Measurements from ENCODE around the gene NRG3.

- TF ChIP-seq FOS (IDR thresholded peaks at IDR 0.05; ENCODE audit: low read depth, low read length) (no peak), MAFK (IDR thresholded peaks at IDR 0.05; ENCODE audit: low read depth, low read length) (peak; percentile 74), CTCF (conservative IDR thresholded peaks at IDR 0.05; ENCODE audit: low read depth, low read length) (no peak), POLR2A (IDR thresholded peaks at IDR 0.05; ENCODE audit: low read depth, low read length) (no peak), CEBPB (IDR thresholded peaks at IDR 0.05; ENCODE audit: low read depth, low read length) (no peak), RFX5 (IDR thresholded peaks at IDR 0.05; ENCODE audit: low read depth, low read length) (no peak), SMC3 (IDR thresholded peaks at IDR 0.05; ENCODE audit: low read depth, low read length) (no peak), RCOR1 (IDR thresholded peaks at IDR 0.05; ENCODE audit: insufficient replicate concordance, low read length) (no peak), RAD21 (IDR thresholded peaks at IDR 0.05; ENCODE audit: low read length) (no peak), MXI1 (IDR thresholded peaks at IDR 0.05; ENCODE audit: borderline replicate concordance, low read depth, low read length) (no peak), USF2 (IDR thresholded peaks at IDR 0.05; ENCODE audit: low read depth, low read length) (no peak), NFE2L2 (IDR thresholded peaks at IDR 0.05; ENCODE audit: low read depth, low read length) (no peak), CHD1 (IDR thresholded peaks at IDR 0.05; ENCODE audit: low read depth, low read length) (no peak), BHLHE40 (IDR thresholded peaks at IDR 0.05; ENCODE audit: low read depth, low read length) (no peak)
Measured at GRCh38 chr10:82750538-82750937, 875.5 kb downstream of the NRG3 start.

Data from IMR-90 (cell line).